Hematopoietic multipotent progenitor cell (in vitro differentiated cells): ENCODE data around the gene KRTAP1-3. TPM values are rescaled to one million over a fixed set of nuclear protein-coding genes. Genes with fewer than 3 reads are reported as not detected.
"Not testable (repeated sequence)": the region's sequence is repeated elsewhere in the genome, so short reads cannot be mapped to it uniquely, and the experiment has no call there.

Experiments used
- DNase-seq, 3 donors: peaks; one replicate each; pipeline ENCODE4 v3.0.0-alpha.2; 2011 to 2015; ENCODE audit warnings: low read depth in 2 of 3, low spot score in 2 of 3
- total RNA-seq: library from RNA; depleted of rRNA; stranded (reverse); fragments of >200 nt; gene quantifications from one replicate; pipeline ENCODE4 v1.2.3, GENCODE V29; 2012

The KRTAP1-3 gene, protein sequence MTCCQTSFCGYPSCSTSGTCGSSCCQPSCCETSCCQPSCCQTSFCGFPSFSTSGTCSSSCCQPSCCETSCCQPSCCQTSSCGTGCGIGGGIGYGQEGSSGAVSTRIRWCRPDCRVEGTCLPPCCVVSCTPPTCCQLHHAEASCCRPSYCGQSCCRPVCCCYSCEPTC
- not detected for total RNA-seq

DNA sequence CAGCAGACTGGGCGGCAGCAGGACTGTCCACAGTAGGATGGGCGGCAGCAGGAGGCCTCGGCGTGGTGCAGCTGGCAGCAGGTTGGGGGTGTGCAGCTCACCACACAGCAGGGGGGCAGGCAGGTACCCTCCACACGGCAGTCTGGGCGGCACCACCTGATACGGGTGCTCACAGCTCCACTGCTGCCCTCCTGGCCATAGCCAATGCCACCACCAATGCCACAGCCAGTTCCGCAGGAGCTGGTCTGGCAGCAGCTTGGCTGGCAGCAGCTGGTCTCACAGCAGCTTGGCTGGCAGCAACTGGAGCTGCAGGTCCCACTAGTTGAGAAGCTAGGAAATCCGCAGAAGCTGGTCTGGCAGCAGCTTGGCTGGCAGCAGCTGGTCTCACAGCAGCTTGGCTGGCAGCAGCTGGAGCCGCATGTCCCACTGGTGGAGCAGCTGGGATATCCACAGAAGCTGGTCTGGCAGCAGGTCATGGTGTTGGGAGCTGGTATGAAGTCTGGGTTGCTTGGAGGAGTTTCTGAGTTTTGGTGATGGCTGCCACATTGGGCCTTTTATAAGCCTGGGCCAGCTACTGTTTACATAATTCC lies at the start of gene KRTAP1-3:
Gene KRTAP1-3 (minus strand): TSS at position 529 of the 590 bp plus-strand sequence. CDS start 53 bp downstream, at position 476.
- not testable (repeated sequence) for DNase-seq

DNA sequence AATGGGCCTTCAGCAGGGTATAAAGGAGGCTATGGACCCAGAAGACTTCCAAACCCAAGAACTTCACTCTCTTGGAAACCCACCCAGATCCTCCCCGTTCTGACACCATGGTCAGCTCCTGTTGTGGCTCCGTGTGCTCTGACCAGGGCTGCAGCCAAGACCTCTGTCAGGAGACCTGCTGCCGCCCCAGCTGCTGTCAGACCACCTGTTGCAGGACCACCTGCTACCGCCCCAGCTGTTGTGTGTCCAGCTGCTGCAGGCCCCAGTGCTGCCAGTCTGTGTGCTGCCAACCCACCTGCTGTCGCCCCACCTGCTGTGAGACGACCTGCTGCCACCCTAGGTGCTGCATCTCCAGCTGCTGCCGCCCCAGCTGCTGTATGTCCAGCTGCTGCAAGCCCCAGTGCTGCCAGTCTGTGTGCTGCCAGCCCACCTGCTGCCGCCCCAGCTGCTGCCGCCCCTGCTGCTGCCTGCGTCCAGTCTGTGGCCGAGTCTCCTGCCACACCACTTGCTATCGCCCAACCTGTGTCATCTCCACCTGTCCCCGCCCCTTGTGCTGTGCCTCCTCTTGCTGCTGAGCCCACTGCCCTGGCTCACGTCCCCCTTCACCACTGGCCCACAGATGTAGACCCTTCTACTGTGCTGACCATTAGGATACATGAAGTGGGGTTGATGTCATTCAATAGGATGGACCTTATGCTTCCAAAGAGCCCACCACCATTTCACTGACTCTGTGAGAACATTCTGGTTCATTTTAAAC lies 49.6 kb upstream of the KRTAP1-3 start, which contains the start of gene KRTAP4-7:
Gene KRTAP4-7 (plus strand): TSS at position 51 of the 757 bp plus-strand sequence. CDS start 57 bp downstream, at position 108.
- DNase-seq = not testable (repeated sequence)

DNA sequence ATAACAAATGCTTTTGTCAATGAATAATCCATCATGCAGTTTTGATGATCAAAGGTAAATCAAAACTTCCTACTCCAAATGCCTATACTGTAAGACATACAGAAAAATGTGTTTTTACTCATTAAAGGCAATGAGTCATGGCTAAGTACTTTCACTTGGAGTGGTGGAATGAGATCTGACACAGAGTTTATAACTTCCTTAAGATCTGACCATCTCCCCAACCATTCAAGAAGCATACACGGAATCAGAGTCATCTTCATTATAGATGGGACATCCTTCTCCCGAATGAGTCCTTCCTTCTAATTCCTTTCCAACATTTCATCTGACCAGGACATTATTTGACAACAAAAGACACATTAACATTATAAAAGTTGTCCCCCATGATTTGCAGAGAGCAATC lies 48.8 kb upstream of the KRTAP1-3 start:
- not testable (repeated sequence) for DNase-seq

DNA sequence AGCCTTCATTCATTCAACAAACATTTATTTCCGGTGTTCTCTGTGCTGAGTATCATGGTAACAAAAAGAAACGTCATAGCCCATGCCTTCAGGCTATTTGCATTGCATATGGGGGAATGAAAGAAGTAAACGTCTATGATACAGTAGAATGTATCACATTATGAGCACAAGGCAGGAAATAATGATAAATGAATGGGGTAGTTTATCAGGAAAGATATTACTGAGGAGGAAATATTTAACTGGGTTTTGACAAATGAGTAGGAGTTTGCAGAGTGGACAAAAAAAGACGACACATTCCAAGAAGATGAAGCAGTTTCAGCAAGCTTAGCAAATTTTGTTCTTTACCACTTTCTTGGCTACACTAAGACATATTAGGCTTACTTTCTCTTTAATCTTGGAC lies 48.0 kb upstream of the KRTAP1-3 start:
- no peak for DNase-seq

DNA sequence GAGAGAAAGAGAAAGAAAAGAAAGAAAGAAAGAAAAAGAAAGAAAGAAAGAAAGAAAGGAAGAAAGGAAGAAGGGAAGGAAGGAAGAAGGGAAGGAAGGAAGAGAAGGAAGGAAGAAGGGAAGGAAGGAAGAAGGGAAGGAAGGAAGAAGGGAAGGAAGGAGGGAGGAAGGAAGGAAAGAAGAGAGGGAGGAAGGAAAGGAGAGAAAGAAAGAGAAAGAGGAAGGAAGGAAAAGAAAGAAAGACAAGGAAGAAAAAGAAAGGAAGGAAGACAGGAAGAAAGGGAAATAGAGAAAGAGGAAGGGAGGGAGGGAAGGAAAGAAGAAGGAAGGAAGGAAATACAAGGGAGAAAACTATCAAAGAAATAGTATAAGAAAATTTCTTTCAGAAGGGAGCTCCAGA lies 42.1 kb upstream of the KRTAP1-3 start:
- DNase-seq = no peak

DNA sequence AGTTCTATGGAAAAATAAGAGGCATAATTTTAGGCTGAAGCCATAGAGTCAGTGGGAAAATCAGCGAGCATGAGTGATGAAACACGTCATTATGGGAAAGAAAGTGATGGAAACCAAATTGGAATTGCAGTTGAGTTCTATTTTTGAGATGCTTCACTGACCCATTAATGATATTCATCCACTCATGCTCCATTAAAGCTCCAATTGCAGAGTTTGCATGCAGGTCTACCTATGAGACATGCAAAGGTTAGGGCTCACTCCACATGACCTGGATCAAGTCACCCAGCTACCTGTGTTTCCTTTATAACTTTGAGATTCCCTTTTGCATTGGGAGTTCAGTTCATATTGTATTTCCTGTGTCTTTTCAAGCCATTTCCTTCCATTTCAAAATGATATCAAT lies 39.0 kb upstream of the KRTAP1-3 start:
- DNase-seq = no peak

DNA sequence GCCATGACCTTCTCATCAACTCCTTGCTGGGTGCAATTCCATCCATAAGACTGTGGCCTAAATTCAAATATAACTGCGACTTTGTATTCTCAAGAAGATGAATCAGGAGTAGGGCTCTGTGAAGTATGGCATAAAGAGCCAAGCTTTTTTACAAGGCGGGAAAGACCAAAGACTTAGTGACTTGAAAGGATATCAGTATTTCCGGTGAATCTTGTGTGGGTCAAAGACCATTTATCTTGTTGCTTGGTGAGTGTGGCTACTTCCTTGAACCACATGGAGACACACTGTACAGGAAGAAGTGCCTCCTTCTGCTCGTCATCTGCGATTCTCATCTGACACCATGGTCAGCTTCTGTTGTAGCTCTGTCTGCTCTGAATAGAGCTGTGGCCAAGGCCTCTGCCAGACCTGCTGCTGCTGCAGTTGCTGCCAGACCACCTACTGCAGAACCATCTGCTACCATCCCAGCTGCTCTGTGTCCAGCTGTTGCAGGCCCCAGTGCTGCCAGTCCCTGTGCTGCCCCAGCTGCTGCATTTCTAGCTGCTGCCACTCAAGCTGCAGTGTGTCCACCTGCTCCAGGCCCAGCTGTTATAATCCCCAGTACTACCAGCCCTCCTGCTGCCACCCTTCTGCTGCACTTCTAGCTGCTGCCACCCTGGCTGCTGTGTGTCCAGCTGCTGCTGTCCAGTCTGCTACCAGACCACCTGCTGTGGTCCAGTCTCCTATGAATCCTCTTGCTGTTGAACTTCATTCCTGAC lies 37.1 kb upstream of the KRTAP1-3 start:
- DNase-seq = no peak

DNA sequence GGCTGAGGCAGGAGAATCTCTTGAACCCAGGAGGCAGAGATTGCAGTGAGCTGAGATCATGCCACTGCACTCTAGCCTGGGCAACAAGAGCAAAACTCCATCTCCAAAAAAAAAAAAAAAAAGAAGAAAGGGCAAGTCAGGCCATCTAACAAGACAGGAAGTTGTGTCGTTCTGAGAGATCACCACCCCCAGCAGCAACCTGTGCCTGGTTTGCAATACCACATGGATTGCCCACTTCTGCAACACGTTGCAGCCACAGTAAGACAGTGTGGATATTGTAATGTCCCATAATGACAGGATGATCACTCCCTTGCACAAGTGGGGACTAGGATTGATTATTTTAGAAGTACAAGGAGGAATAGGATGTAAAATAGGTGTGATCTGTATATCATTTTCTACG lies 34.4 kb upstream of the KRTAP1-3 start:
- no peak for DNase-seq

DNA sequence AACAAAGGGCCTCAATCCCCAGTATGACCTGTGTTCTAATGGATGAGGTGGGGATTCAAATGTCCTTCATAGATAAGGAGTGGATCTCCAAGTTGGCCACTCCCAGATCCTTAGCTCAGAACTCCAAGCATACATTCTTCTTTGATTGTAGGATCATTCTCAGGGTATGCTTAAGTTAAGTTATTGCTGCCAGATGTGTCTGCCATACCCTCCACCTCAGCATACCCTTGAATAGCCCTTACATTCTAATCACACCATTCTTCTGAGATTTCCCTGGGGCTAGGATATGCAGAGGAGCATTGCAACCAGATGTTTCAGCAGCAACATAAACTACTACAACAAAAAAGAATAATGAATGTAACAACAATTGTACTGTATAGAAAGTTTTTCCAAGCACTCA lies 32.6 kb upstream of the KRTAP1-3 start:
- DNase-seq = no peak

DNA sequence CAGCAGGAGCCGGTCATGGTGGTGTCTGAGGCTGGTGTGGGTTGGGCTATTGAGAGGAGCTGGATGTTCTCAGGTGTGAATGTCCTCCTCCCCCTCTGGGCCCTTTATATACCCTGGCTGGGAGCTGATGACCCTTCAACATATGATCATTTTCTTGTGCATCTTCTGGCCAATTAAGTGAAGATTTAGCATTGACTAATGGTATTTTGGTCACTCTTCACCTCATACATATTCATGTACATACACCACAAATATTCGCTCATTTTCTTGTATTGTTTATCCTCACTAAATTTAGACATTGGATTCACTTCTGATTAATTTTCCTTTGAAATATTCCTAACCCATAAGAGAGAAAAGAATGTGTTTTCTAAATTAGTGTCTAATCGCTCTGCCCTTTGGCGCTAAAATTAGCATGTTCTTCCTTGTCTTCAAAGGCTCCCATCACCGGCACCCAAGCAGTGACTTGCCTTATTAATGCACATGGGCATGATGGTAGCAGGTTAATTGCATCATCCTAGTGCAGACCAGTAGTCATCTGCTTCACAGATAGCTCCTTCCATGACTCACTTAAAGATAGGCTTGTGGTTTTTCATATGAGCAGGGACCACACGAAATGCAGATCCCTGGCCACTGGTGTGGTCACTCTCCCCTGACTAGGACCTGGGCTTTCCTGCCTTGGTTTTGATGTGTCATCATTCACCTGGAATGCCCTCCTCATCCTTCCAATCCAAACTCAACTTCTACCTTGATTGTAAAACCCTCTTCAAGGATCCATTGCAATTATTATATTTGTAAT lies 31.4 kb upstream of the KRTAP1-3 start, which contains the start of gene KRTAP2-4:
Gene KRTAP2-4 (minus strand): TSS at position 51 of the 796 bp plus-strand sequence. CDS start 34 bp downstream, at position 17.
- no peak for DNase-seq

DNA sequence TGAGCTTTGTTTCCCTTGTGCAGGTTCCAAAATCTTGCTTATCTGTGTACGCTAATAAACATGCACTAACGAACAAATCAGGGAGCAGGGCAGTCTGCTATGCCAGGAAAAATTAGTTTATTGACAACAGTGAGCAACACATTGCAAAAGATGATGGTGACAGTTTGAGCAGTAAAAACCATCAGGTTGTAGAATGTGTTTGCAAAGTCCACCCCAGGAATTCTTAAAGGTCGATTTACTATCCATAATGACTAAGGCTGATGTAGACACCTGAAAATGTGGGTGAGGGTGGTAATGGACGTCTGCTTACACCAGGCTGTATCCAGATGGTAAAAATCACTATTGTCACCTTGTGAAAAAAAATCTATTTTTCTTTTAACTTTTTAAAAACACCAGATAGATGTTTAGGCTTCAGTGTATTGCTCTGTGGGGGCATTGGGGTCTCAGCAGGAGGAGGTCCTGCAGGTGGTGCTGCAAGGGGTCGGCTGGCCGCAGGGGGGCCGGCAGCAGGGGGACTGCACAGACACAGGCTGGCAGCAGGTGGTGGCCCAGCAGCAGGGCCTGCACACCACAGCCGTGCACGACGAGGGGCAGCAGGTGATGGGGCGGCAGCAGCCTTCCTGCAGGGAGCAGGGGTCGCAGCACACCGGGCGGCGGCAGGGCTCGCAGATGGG lies 30.5 kb upstream of the KRTAP1-3 start:
- not testable (repeated sequence) for DNase-seq

DNA sequence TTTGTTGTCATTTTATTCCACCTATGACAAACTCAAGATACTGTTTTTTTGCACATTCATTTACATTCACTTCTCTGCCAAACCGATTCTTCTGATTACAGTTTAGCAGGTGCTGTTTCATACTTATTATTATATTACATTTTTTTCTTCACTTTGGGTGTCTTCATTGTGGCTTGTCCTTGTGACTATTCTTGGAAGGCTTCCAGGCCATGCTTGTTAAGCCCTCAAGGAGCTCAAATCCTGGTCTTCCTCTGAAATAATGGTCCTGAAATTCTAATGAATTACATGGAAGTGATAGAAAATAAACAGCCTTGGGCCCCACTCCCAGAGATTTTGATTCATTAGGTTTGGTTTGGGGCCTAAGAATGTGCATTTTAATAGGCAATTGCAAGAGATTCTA lies 29.6 kb upstream of the KRTAP1-3 start:
- DNase-seq = no peak

DNA sequence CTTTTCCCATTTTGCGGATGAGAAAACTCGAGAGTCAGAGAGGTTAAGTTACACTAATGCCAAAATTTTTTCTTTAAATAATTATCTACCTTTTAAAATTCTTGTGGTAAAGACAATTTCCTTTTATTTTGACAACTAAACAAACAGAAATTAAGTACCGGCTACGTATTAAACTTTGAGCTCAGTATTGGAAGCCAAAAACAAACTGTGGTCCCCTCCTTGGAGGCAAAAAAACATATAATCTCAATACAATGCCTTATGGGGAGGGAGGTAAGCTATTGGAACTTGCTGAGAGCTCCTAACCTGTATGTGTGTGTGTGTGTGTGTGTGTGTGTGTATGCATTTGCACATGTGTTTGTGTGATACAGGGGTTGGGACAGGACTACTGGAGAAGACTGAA lies 28.8 kb upstream of the KRTAP1-3 start:
- no peak for DNase-seq

DNA sequence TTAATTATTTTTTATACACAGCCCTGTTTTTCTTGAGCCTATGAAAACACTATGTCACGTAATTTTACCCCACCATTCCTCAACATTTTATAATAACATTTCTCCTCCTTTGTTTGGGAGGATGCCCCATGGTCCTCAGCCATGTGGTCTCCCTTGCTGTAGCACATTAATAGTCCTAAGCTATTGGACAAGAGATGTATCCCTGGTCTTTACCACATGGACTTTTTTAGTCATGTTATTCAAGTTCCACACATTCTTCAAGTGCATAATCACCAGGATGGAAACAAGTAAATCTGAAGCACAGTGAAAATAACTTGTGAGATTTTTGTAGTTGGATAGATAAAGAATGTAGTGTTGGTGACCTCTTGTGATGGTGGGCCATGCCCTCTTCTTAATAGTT lies 27.3 kb upstream of the KRTAP1-3 start:
- DNase-seq = no peak

DNA sequence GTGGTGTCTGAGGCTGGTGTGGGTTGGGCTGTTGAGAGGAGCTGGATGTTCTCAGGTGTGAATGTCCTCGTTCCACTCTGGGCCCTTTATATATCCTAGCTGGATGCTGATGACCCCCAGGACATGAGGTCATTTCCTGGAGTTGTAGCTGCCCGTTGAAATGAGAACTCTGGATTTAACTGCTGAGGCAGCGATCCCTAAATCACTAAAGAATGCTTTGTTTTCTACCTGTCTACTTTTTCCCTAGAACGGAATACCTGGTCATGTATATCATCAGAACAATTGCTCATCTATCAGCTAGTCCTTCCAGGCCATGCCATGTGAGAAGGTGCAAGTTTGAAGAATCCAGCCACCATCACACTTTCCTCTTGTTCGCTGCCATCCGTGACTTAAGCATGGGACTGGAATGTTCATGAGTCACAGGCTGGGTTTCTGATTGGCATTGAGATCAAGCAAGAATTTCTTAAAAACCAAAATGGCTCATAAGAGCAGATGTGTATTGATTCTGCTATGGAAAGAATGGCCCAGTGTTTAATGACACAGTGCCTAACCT lies 25.5 kb upstream of the KRTAP1-3 start, which contains the start of gene KRTAP2-3:
Gene KRTAP2-3 (minus strand): TSS at position 63 of the 553 bp plus-strand sequence. CDS start 64 bp downstream, outside the sequence.
- DNase-seq = no peak

DNA sequence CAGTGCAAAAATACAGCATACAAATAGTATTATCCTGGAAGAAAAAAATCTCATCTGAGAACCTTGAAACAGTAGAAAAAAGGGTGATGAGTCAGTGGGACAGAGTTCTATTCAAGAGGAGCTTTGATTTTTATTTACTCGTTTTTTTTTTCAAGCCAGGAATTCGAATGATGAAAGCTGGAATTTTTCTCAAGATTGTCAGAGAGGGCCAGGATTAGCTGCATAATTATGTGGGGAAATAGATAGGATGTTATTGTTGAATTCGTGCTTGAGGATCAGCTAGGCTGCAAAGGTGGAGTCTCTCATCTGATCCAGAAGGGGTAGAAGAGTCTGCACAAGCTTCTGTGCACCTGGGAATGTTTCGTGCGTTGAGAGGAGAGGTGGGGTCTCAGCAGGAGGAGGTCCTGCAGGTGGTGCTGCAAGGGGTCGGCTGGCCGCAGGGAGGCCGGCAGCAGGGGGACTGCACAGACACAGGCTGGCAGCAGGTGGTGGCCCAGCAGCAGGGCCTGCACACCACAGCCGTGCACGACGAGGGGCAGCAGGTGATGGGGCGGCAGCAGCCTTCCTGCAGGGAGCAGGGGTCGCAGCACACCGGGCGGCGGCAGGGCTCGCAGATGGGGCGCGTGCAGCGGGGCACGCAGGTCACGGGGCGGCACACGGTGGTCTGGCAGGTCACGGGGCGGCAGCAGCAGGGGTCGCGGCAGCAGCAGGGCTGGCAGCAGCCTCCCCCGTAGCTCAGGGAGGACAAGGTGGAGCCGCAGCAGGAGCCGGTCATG lies 24.8 kb upstream of the KRTAP1-3 start:
- DNase-seq = not testable (repeated sequence)

DNA sequence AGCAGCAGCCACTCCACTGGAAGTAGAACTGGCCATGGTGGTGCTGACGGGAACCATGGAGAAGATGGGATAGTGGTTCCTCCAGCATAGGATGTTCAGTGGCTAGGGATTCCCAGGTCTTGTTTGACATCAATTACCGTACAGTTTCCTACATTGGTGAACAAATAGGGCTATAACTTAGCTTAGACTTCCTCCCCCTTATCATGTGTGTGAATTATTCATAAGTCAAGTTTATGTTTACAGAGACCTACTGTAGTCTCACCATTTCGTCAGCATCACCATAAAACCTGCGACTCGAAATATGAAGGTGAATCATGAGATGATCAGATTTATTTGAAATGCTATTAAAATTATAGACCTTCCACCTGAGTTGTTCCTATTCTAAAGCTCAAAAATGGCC lies 24.1 kb upstream of the KRTAP1-3 start:
- no peak for DNase-seq

DNA sequence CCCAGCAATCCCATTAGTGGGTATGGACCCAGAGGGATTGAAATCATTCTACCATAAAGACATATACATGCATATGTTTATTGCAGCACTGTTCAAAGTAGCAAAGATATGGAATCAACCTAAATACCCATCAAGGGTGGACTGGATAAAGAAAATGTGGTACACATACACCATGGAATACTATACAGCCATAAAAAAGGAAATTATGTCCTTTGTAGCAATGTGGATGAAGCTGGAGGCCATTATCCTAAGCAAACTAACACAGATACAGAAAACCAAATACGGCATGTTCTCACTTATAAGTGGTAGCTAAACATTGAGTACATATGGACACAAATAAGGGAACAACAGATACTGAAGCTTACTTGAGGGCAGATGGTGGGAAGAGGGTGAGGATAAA lies 22.9 kb upstream of the KRTAP1-3 start:
- no peak for DNase-seq
